22Rv1 (cell line): ENCODE results near the gene BMAL1.

ENCODE experiments used
- H3K27ac ChIP-seq: fragments of 450-650 bp; 2 replicates; pipeline ENCODE4 v1.5.1; 2017
- ZFX ChIP-seq: fragments of 450-650 bp; IDR thresholded peaks from 2 replicates; pipeline ENCODE4 v1.6.1; 2017; ENCODE audit warnings: antibody characterized with exemption, borderline replicate concordance
- TF ChIP-seq, protein P1 (sequence below): fragments of 450-650 bp; IDR thresholded peaks from 2 replicates; pipeline ENCODE4 v1.5.1; 2017; ENCODE audit warnings: mild to moderate bottlenecking

The BMAL1 gene

GRCh38 chr11:13338019-13338426, 60.4 kb downstream of the BMAL1 start:
- TF ChIP-seq, protein P1, sequence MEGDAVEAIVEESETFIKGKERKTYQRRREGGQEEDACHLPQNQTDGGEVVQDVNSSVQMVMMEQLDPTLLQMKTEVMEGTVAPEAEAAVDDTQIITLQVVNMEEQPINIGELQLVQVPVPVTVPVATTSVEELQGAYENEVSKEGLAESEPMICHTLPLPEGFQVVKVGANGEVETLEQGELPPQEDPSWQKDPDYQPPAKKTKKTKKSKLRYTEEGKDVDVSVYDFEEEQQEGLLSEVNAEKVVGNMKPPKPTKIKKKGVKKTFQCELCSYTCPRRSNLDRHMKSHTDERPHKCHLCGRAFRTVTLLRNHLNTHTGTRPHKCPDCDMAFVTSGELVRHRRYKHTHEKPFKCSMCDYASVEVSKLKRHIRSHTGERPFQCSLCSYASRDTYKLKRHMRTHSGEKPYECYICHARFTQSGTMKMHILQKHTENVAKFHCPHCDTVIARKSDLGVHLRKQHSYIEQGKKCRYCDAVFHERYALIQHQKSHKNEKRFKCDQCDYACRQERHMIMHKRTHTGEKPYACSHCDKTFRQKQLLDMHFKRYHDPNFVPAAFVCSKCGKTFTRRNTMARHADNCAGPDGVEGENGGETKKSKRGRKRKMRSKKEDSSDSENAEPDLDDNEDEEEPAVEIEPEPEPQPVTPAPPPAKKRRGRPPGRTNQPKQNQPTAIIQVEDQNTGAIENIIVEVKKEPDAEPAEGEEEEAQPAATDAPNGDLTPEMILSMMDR, result no peak
- TF ChIP-seq ZFX, result no peak
- H3K27ac ChIP-seq, result peak overlapping the region; percentile 46

DNA sequence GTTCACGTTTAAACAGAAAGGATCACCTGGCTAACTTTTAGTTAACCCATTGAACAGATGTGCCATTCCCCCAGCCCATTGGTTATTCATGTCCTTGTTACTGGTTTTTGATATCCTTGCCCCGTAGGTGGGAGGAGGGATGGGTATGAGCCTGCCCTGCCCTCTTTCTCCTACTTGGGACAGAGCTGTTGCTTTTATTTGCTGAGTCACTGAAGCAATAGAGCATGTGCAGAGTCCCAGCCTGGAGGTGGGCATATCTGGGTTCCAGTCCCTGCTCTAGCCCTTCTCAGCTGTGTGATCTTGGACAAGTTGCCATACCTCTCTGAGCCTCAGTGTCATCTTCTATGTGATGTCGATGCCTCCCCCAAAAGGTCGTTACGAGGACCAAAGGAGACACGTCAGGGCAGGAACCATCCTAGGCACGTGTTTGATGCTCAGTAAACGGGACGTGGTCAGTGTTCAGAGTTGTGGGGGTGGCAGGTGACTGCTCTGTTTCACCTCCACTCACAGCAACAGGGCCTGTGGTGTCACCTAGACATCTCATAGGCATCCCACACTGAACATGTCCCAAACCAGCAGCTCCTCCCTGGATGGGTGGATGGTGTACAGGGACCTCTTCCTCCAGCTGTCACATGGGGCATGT, 61.0 kb downstream of the BMAL1 start:
- no peak for TF ChIP-seq ZFX
- TF ChIP-seq, protein P1, result no peak

GRCh38 chr11:13339195-13340153, 61.9 kb downstream of the BMAL1 start:
- no peak for TF ChIP-seq ZFX
- TF ChIP-seq, protein P1, result no peak
- H3K27ac ChIP-seq, result peak overlapping the region; percentile 46

More for the DNA sequence above, 61.0 kb downstream of the BMAL1 start:
- peak overlapping the region; percentile 46 for H3K27ac ChIP-seq

DNA sequence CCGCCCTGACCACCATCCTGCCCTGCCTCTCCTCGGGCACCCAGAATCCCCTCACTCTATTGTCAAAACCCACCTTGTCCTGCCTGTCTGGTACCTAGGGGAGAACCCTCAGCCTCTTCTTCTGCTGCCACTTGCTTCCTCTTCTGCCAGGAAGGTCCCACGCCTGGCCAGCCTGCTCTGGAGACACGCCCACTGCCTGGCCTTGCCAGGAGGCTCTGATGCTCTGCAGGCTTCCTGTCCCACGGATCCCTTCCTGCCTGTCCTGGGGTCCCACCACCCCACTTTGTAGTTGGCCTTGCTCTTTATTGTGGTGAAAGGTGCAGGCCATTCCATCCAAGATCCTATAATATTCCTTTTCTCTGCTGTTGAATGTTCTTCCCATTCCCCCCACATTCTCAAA, 63.4 kb downstream of the BMAL1 start:
- no peak overlapping the region for H3K27ac ChIP-seq
- TF ChIP-seq, protein P1, result no peak
- no peak for TF ChIP-seq ZFX

DNA sequence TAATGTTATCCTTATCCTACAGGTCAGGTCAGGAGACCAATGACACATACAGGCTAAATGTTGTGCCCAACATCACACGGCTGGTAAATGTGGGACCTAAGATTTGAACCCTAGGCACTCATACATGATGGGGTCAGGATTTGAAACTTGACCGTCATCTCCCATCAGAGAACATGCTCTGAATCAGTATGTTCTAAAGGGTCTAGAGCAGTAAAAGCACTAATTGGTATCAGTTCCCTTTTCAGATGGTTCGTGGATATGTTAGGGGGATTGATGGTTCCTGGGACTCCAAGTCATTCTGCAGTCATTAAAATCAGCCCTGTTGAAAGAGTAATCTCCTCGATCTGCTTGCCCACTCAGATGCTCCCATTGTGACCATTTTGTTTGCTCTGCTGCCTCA, 65.5 kb downstream of the BMAL1 start:
- H3K27ac ChIP-seq, result no peak overlapping the region
- TF ChIP-seq, protein P1, result no peak
- no peak for TF ChIP-seq ZFX

GRCh38 chr11:13343931-13344717, 66.5 kb downstream of the BMAL1 start:
- TF ChIP-seq ZFX, result no peak
- TF ChIP-seq, protein P1, result peak; percentile 86

More at GRCh38 chr11:13343931-13344717, 66.5 kb downstream of the BMAL1 start:
- H3K27ac ChIP-seq, result no peak overlapping the region
